ENCODE results near the gene EDAR.

DNA sequence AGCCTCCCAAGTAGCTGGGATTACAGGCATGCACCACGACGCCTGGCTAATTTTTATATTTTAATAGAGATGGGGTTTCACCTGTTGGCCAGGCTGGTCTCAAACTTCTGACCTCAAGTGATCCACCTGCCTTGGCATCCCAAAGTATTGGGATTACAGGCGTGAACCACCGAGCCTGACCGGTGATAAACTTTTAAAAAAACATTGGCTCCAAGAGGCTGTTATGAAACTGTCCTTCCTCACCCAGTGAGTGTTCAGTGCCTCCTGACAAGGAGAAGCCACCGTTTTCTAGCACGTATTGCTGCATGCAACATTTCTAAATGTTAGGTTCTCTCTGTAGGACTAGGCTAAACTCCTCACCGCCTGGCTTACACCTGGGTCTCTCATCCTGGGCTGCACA, 63.3 kb downstream of the EDAR start:
- TF ChIP-seq, protein P1, sequence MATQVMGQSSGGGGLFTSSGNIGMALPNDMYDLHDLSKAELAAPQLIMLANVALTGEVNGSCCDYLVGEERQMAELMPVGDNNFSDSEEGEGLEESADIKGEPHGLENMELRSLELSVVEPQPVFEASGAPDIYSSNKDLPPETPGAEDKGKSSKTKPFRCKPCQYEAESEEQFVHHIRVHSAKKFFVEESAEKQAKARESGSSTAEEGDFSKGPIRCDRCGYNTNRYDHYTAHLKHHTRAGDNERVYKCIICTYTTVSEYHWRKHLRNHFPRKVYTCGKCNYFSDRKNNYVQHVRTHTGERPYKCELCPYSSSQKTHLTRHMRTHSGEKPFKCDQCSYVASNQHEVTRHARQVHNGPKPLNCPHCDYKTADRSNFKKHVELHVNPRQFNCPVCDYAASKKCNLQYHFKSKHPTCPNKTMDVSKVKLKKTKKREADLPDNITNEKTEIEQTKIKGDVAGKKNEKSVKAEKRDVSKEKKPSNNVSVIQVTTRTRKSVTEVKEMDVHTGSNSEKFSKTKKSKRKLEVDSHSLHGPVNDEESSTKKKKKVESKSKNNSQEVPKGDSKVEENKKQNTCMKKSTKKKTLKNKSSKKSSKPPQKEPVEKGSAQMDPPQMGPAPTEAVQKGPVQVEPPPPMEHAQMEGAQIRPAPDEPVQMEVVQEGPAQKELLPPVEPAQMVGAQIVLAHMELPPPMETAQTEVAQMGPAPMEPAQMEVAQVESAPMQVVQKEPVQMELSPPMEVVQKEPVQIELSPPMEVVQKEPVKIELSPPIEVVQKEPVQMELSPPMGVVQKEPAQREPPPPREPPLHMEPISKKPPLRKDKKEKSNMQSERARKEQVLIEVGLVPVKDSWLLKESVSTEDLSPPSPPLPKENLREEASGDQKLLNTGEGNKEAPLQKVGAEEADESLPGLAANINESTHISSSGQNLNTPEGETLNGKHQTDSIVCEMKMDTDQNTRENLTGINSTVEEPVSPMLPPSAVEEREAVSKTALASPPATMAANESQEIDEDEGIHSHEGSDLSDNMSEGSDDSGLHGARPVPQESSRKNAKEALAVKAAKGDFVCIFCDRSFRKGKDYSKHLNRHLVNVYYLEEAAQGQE (IDR thresholded peaks at IDR 0.05; ENCODE audit: low read depth): no peak
- no peak for TF ChIP-seq ELF1 (IDR thresholded peaks at IDR 0.05; ENCODE audit: borderline replicate concordance, low read depth)
